GM18951 (cell line): Measurements from ENCODE around the gene GLCE.

Experiments
- POLR2A ChIP-seq: IDR thresholded peaks from 4 replicates; pipeline ENCODE4 v1.6.1; 2011; ENCODE audit warnings: mild to moderate bottlenecking; ENCODE audit not compliant: insufficient read length, insufficient read depth; ENCODE audit errors: extremely low read depth
- in situ Hi-C: fragments of 300-500 bp; cut with MboI; formaldehyde crosslinking; loops from one replicate; pipeline ENCODE4 v1.12.0; 2022; ENCODE audit warnings: low sequenced_read_pairs, mixed read lengths, inconsistent platforms; ENCODE audit not compliant: unreplicated experiment

GLCE gene

GRCh38 chr15:69253156-69253555 lies 92.7 kb downstream of the GLCE start:
- in situ Hi-C loops: loop anchor here (25.0 kb wide), 1 partner anchor 191 kb away; no protein-coding TSS in a partner anchor

GRCh38 chr15:69265347-69265955 lies 105.0 kb downstream of the GLCE start:
- no peak for TF ChIP-seq POLR2A
- in situ Hi-C loops: loop anchor here (25.0 kb wide), 1 partner anchor 203 kb away; no protein-coding TSS in a partner anchor

More at GRCh38 chr15:69253156-69253555, 92.7 kb downstream of the GLCE start:
- no peak for TF ChIP-seq POLR2A

- no peak for TF ChIP-seq POLR2A
- in situ Hi-C loops: loop anchor here (25.0 kb wide), 1 partner anchor 209 kb away; no protein-coding TSS in a partner anchor
These were observed 110.8 kb downstream of the GLCE start for GRCh38 chr15:69271217-69271616.

- in situ Hi-C loops: loop anchor here (25.0 kb wide), 1 partner anchor 210 kb away; no protein-coding TSS in a partner anchor
- no peak for TF ChIP-seq POLR2A
These were observed 111.7 kb downstream of the GLCE start for GRCh38 chr15:69272139-69272538.

- no peak for TF ChIP-seq POLR2A
- in situ Hi-C loops: loop anchor here (25.0 kb wide), 1 partner anchor 211 kb away; no protein-coding TSS in a partner anchor
These were observed 112.5 kb downstream of the GLCE start for GRCh38 chr15:69272891-69273290.

GRCh38 chr15:69275074-69275670 lies 114.7 kb downstream of the GLCE start:
- in situ Hi-C loops: no loop called here
- no peak for TF ChIP-seq POLR2A

GRCh38 chr15:69275933-69276560 lies 115.6 kb downstream of the GLCE start:
- TF ChIP-seq POLR2A: no peak
- in situ Hi-C loops: no loop called here

GRCh38 chr15:69277316-69277715 lies 116.9 kb downstream of the GLCE start:
- in situ Hi-C loops: no loop called here
- TF ChIP-seq POLR2A: no peak

- in situ Hi-C loops: no loop called here
- no peak for TF ChIP-seq POLR2A
These were observed 119.2 kb downstream of the GLCE start for GRCh38 chr15:69279636-69280035.

- TF ChIP-seq POLR2A: no peak
- in situ Hi-C loops: no loop called here
These were observed 120.3 kb downstream of the GLCE start for GRCh38 chr15:69280783-69281182.

GRCh38 chr15:69282104-69282743 lies 121.8 kb downstream of the GLCE start:
- no peak for TF ChIP-seq POLR2A
- in situ Hi-C loops: no loop called here

- in situ Hi-C loops: no loop called here
These were observed 125.4 kb downstream of the GLCE start for GRCh38 chr15:69285834-69286233.

GRCh38 chr15:69288011-69288410 lies 127.6 kb downstream of the GLCE start:
- in situ Hi-C loops: no loop called here

More at GRCh38 chr15:69285834-69286233, 125.4 kb downstream of the GLCE start:
- no peak for TF ChIP-seq POLR2A

More at GRCh38 chr15:69288011-69288410, 127.6 kb downstream of the GLCE start:
- no peak for TF ChIP-seq POLR2A
